ENCODE data around the gene NAALADL2.

DNA sequence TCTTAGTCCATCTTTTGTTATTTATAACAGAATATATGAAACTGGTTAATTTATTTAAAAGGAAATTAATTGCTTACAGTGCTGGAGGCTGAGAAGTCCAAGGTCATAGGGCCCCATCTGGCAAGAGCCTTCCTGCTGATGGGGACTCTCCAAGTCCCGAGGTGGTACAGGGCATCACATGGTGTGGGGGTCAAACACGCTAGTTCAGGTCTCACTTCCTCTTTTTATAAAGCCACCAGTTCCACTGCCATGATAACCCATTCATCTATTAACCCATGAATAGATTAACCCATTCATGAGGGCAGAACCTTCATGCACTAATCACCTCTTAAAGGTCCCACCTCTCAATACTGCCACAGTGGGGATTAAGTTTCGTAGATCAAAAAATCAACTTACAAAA, 659.3 kb downstream of the NAALADL2 start:
- TF ChIP-seq, protein P1, sequence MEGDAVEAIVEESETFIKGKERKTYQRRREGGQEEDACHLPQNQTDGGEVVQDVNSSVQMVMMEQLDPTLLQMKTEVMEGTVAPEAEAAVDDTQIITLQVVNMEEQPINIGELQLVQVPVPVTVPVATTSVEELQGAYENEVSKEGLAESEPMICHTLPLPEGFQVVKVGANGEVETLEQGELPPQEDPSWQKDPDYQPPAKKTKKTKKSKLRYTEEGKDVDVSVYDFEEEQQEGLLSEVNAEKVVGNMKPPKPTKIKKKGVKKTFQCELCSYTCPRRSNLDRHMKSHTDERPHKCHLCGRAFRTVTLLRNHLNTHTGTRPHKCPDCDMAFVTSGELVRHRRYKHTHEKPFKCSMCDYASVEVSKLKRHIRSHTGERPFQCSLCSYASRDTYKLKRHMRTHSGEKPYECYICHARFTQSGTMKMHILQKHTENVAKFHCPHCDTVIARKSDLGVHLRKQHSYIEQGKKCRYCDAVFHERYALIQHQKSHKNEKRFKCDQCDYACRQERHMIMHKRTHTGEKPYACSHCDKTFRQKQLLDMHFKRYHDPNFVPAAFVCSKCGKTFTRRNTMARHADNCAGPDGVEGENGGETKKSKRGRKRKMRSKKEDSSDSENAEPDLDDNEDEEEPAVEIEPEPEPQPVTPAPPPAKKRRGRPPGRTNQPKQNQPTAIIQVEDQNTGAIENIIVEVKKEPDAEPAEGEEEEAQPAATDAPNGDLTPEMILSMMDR (IDR thresholded peaks at IDR 0.05) = no peak
- no peak for TF ChIP-seq POLR2A (IDR thresholded peaks at IDR 0.05)

Data from uterus (tissue), 2 donors.